GM21529 (cell line): Measurements from ENCODE around the gene PREX1.

ENCODE experiments used
- ATAC-seq: cut with Tn5 transposase; IDR thresholded peaks from one replicate; pipeline ENCODE4 v1.9.1; 2021; ENCODE audit not compliant: unreplicated experiment

PREX1 gene

GRCh38 chr20:48667889-48668413, 159.8 kb downstream of the PREX1 start:
- ATAC-seq, result no peak

GRCh38 chr20:48667481-48667880, 160.3 kb downstream of the PREX1 start:
- no peak for ATAC-seq

GRCh38 chr20:48665785-48666184, 162.0 kb downstream of the PREX1 start:
- ATAC-seq, result no peak

- ATAC-seq, result no peak
Observed at GRCh38 chr20:48662711-48663110, 165.1 kb downstream of the PREX1 start.

GRCh38 chr20:48661575-48662455, 166.0 kb downstream of the PREX1 start:
- ATAC-seq, result no peak

GRCh38 chr20:48660788-48661187, 167.0 kb downstream of the PREX1 start:
- ATAC-seq, result no peak

- no peak for ATAC-seq
Observed at GRCh38 chr20:48659858-48660257, 167.9 kb downstream of the PREX1 start.

- no peak for ATAC-seq
Observed at GRCh38 chr20:48658505-48658904, 169.3 kb downstream of the PREX1 start.

GRCh38 chr20:48658198-48658476, 169.7 kb downstream of the PREX1 start:
- ATAC-seq, result no peak

GRCh38 chr20:48657426-48658197, 170.2 kb downstream of the PREX1 start:
- no peak for ATAC-seq

- ATAC-seq, result no peak
Observed at GRCh38 chr20:48656661-48657211, 171.1 kb downstream of the PREX1 start.

GRCh38 chr20:48656137-48656536, 171.7 kb downstream of the PREX1 start:
- ATAC-seq, result no peak

GRCh38 chr20:48653706-48654051, 174.1 kb downstream of the PREX1 start:
- no peak for ATAC-seq

GRCh38 chr20:48652961-48653705, 174.7 kb downstream of the PREX1 start:
- ATAC-seq, result no peak

GRCh38 chr20:48651960-48652359, 175.8 kb downstream of the PREX1 start:
- ATAC-seq, result no peak

GRCh38 chr20:48651271-48651670, 176.5 kb downstream of the PREX1 start:
- ATAC-seq, result no peak

GRCh38 chr20:48649868-48650267, 177.9 kb downstream of the PREX1 start:
- ATAC-seq, result no peak

- ATAC-seq, result no peak
Observed at GRCh38 chr20:48649104-48649626, 178.6 kb downstream of the PREX1 start.

- ATAC-seq, result no peak
Observed at GRCh38 chr20:48648482-48649051, 179.2 kb downstream of the PREX1 start.

GRCh38 chr20:48647858-48648257, 179.9 kb downstream of the PREX1 start:
- ATAC-seq, result no peak

GRCh38 chr20:48645666-48646065, 182.1 kb downstream of the PREX1 start:
- ATAC-seq, result no peak
